Panc1 (cell line): ENCODE data around the gene POLRMT. TPM values are rescaled to one million over a fixed set of nuclear protein-coding genes. Genes with fewer than 3 reads are reported as not detected.

Experiments
- ATAC-seq: fragments of 200-7000 bp; cut with Tn5 transposase; 2 replicates; pipeline ENCODE4 v1.9.1; 2020; ENCODE audit warnings: mild to moderate bottlenecking, moderate library complexity
- BruUV-seq: library from RNA; stranded (reverse); fragments of 400-500 nt; replicated peaks from 2 replicates; lab custom pipeline; 2021; lab: Mats Ljungman, UMichigan
- CTCF ChIA-PET: fragments of 300-600 bp; sonication (Branson Sonifier 250); formaldehyde crosslinking; loops from one replicate; lab custom pipeline; 2022; ENCODE audit warnings: antibody characterized with exemption; lab: Charles Lee
- POLR2A ChIA-PET: fragments of 300-600 bp; sonication (Branson Sonifier 250); formaldehyde crosslinking; loops from one replicate; lab custom pipeline; 2022; ENCODE audit warnings: antibody characterized with exemption; lab: Charles Lee
- DNase-seq: peaks from one replicate; pipeline ENCODE4 v3.0.0-alpha.2; 2010; ENCODE audit warnings: low read depth, low spot score
- H3K27ac ChIP-seq: 2 replicates; pipeline ENCODE4 v1.5.1; 2011; ENCODE audit warnings: mild to moderate bottlenecking, low read length, inconsistent platforms
- H3K27me3 ChIP-seq: fragments of 200-500 bp; sonication (Bioruptor generic); 2 replicates; pipeline ENCODE4 v1.6.0; 2014; ENCODE audit warnings: low read length, inconsistent platforms; ENCODE audit not compliant: control insufficient read depth, insufficient read depth
- H3K36me3 ChIP-seq: fragments of 200-500 bp; sonication (Bioruptor generic); 2 replicates; pipeline ENCODE4 v1.5.1; 2014; ENCODE audit warnings: inconsistent platforms, mild to moderate bottlenecking, low read length, moderate library complexity; ENCODE audit not compliant: control insufficient read depth, insufficient read depth
- H3K4me1 ChIP-seq: 2 replicates; pipeline ENCODE4 v1.5.1; 2011; ENCODE audit warnings: inconsistent platforms, mild to moderate bottlenecking, low read length, moderate library complexity; ENCODE audit not compliant: control insufficient read depth, insufficient read depth
- H3K4me3 ChIP-seq, 2 experiments: 2 replicates each; pipeline ENCODE4 v1.5.1; 2011 to 2012; ENCODE audit warnings: low read depth in 2 of 2, low read length in 2 of 2, mild to moderate bottlenecking in 2 of 2, inconsistent platforms in 1 of 2, moderate library complexity in 1 of 2
- H3K9me3 ChIP-seq: fragments of 200-500 bp; sonication (Bioruptor generic); 2 replicates; pipeline ENCODE4 v1.5.1; 2014; ENCODE audit warnings: low read depth, mild to moderate bottlenecking, inconsistent platforms, low read length, moderate library complexity; ENCODE audit not compliant: control insufficient read depth, insufficient read depth
- POLR2AphosphoS5 ChIP-seq: IDR thresholded peaks from 2 replicates; pipeline ENCODE4 v1.6.1; 2012; ENCODE audit warnings: mild to moderate bottlenecking, low read depth, low read length, moderate library complexity
- SIN3A ChIP-seq: IDR thresholded peaks from 2 replicates; pipeline ENCODE4 v1.6.1; 2012; ENCODE audit warnings: low read depth, mild to moderate bottlenecking, low read length, moderate library complexity, borderline replicate concordance; ENCODE audit not compliant: insufficient read depth
- TCF7L2 ChIP-seq: IDR thresholded peaks from 2 replicates; pipeline ENCODE4 v1.6.1; 2011; ENCODE audit warnings: mild to moderate bottlenecking, low read depth, low read length, inconsistent platforms
- in situ Hi-C: cut with HindIII; loops from 2 replicates; pipeline ENCODE4 v1.10.0; 2016; ENCODE audit warnings: low sequenced_read_pairs, low pct_unique_long_range_greater_than_20kb
- intact Hi-C: fragments of 100-400 bp; cut with micrococcal nuclease; formaldehyde crosslinking; loops from one replicate; pipeline ENCODE4 v1.10.0; 2022; ENCODE audit not compliant: unreplicated experiment
- total RNA-seq: library from RNA; stranded (reverse); gene quantifications from one replicate; pipeline ENCODE4 v1.2.1, GENCODE V29; 2021; ENCODE audit not compliant: unreplicated experiment
- TF ChIP-seq, protein P1 (sequence below), 2 experiments: IDR thresholded peaks; 2 replicates each; pipeline ENCODE4 v1.6.1; 2011 to 2012; ENCODE audit warnings: low read depth in 2 of 2, control low read depth in 1 of 2, low read length in 1 of 2, mild to moderate bottlenecking in 1 of 2, moderate library complexity in 1 of 2; ENCODE audit not compliant: insufficient read depth in 1 of 2
- TF ChIP-seq, protein P2 (sequence below): fragments of 450-650 bp; IDR thresholded peaks from 2 replicates; pipeline ENCODE4 v1.5.1; 2017; ENCODE audit warnings: mild to moderate bottlenecking

POLRMT gene
- total RNA-seq, 1 experiment from 2014 or later: 56.0 TPM

DNA sequence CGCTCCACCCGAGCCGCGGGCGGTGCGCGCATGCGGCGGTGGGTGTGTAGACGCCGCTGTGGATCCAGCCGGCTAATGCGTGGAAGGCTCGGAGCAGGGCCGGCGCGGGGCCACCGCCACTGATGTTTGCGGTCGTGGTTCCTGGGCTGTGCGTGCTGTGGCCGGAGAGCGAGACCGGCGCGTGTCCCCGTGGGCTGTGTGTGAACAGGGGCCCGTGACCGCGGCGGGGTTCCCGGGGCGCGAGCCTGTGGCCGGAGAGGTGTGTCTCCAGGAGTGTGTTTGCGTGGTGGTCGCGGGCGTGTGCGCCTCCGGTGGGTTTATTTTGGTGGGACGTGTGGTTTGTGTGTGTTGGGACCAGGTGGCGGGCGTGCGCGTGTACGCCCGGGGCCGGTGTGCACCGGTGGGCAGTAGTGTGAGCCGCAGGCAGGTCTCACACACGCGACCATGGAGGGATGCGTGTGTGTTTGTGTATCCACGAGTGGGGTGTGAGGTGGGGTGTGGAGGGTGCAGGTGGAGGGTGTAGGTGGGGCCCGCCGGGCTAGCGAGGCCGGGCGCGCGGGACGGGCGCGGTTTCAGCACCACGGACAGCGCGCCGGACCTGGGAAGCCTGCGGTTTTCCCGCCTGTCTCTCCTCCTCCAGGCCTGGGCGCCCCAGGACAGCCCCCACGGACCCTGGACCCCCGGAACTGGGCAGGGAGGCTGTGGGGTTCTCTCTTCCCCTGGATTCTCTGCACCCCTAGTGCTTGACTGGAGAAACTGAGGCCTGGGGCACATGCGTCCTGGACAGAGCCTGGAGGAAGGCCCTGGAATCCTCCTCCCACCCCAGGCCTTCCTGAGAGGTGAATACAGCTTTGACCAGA is 42.0 kb downstream of the POLRMT start:
- no peak for ATAC-seq
- Histone ChIP-seq H3K9me3 (no peaks in the 10 kb centered on the region), H3K4me3 (peak overlapping the region; percentile 14 to 31; a peak in 1 of 4 replicates), H3K36me3 (no peaks in the 10 kb centered on the region), H3K4me1 (peaks cover 14% of the 10 kb centered on the region), H3K27me3 (no peaks in the 10 kb centered on the region), H3K27ac (no peak overlapping the region)
- BruUV-seq: no TSS peak
- ChIA-PET CTCF (no interaction called here), POLR2A (no interaction called here)
- TF ChIP-seq, protein P1, sequence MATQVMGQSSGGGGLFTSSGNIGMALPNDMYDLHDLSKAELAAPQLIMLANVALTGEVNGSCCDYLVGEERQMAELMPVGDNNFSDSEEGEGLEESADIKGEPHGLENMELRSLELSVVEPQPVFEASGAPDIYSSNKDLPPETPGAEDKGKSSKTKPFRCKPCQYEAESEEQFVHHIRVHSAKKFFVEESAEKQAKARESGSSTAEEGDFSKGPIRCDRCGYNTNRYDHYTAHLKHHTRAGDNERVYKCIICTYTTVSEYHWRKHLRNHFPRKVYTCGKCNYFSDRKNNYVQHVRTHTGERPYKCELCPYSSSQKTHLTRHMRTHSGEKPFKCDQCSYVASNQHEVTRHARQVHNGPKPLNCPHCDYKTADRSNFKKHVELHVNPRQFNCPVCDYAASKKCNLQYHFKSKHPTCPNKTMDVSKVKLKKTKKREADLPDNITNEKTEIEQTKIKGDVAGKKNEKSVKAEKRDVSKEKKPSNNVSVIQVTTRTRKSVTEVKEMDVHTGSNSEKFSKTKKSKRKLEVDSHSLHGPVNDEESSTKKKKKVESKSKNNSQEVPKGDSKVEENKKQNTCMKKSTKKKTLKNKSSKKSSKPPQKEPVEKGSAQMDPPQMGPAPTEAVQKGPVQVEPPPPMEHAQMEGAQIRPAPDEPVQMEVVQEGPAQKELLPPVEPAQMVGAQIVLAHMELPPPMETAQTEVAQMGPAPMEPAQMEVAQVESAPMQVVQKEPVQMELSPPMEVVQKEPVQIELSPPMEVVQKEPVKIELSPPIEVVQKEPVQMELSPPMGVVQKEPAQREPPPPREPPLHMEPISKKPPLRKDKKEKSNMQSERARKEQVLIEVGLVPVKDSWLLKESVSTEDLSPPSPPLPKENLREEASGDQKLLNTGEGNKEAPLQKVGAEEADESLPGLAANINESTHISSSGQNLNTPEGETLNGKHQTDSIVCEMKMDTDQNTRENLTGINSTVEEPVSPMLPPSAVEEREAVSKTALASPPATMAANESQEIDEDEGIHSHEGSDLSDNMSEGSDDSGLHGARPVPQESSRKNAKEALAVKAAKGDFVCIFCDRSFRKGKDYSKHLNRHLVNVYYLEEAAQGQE (IDR thresholded peaks at IDR 0.05; ENCODE audit: insufficient read depth in 1 of 2, low read depth in 2 of 2, low read length in 1 of 2): peak; percentile 98 to 99
- no peak for TF ChIP-seq SIN3A
- intact Hi-C loops (no loop called here), in situ Hi-C loops (no loop called here)
- no peak for DNase-seq

DNA sequence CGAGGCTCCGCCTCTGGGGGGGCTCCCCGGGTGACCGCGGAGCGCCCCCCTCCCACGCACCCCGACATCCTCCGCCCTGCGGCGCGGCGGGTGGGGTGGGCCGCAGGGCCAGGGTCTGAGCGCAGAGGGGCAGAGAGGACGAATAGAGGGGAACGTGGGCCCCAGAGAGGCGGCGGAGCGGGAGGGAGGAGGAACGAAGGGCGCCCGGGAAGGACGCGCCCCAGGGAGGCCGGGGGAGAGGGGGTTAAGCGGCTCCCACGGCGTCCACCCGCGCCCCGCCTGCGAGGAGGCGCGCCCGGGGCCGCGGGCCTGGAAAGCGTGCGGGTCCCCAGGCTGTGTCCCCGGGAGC is 42.6 kb downstream of the POLRMT start:
- DNase-seq (no peak), ATAC-seq (no peak)
- in situ Hi-C loops (no loop called here), intact Hi-C loops (no loop called here)
- H3K4me3 ChIP-seq: peak overlapping the region; percentile 30 to 31; a peak in 3 of 4 replicates
- no peaks in the 10 kb centered on the region for H3K36me3 ChIP-seq
- H3K27me3 ChIP-seq: no peaks in the 10 kb centered on the region
- TF ChIP-seq TCF7L2: no peak
- no peak for TF ChIP-seq SIN3A
- TF ChIP-seq, protein P2, sequence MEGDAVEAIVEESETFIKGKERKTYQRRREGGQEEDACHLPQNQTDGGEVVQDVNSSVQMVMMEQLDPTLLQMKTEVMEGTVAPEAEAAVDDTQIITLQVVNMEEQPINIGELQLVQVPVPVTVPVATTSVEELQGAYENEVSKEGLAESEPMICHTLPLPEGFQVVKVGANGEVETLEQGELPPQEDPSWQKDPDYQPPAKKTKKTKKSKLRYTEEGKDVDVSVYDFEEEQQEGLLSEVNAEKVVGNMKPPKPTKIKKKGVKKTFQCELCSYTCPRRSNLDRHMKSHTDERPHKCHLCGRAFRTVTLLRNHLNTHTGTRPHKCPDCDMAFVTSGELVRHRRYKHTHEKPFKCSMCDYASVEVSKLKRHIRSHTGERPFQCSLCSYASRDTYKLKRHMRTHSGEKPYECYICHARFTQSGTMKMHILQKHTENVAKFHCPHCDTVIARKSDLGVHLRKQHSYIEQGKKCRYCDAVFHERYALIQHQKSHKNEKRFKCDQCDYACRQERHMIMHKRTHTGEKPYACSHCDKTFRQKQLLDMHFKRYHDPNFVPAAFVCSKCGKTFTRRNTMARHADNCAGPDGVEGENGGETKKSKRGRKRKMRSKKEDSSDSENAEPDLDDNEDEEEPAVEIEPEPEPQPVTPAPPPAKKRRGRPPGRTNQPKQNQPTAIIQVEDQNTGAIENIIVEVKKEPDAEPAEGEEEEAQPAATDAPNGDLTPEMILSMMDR: no peak
- no peak for TF ChIP-seq POLR2AphosphoS5
- TF ChIP-seq, protein P1 (IDR thresholded peaks at IDR 0.05; ENCODE audit: insufficient read depth in 1 of 2, low read depth in 2 of 2, low read length in 1 of 2): no peak
- ChIA-PET CTCF (no interaction called here), POLR2A (no interaction called here)
- peaks cover 20% of the 10 kb centered on the region for H3K4me1 ChIP-seq
- BruUV-seq: no TSS peak
- no peak overlapping the region for H3K27ac ChIP-seq
- no peaks in the 10 kb centered on the region for H3K9me3 ChIP-seq
